T-helper 2 cell (primary cell): ENCODE results near the gene PIK3AP1.
A peak's percentile ranks its signal among the peaks of the same experiment; 100 is the strongest.

Experiments used
- DNase-seq, 5 experiments: peaks; one replicate each; pipeline versions ENCODE4 v3.0.0 to v3.0.0-alpha.2; 2012 to 2022

PIK3AP1 gene

GRCh38 chr10:96608262-96608661 is 112.1 kb downstream of the PIK3AP1 start:
- no peak for DNase-seq

- no peak for DNase-seq
Measured at GRCh38 chr10:96606946-96607345, 113.4 kb downstream of the PIK3AP1 start.

- DNase-seq = no peak
Measured at GRCh38 chr10:96606216-96606615, 114.1 kb downstream of the PIK3AP1 start.

- DNase-seq = no peak
Measured at GRCh38 chr10:96600337-96600736, 120.0 kb downstream of the PIK3AP1 start.

- no peak for DNase-seq
Measured at GRCh38 chr10:96598846-96599245, 121.5 kb downstream of the PIK3AP1 start.

- DNase-seq = no peak
Measured at GRCh38 chr10:96596422-96597407, 123.6 kb downstream of the PIK3AP1 start.

- no peak for DNase-seq
Measured at GRCh38 chr10:96595741-96596140, 124.6 kb downstream of the PIK3AP1 start.

GRCh38 chr10:96591946-96592345 is 128.4 kb downstream of the PIK3AP1 start:
- no peak for DNase-seq

GRCh38 chr10:96588616-96589419 is 131.5 kb downstream of the PIK3AP1 start:
- peak in 1 of 5 experiments; percentile 93 for DNase-seq

- DNase-seq = no peak
Measured at GRCh38 chr10:96588060-96588554, 132.2 kb downstream of the PIK3AP1 start.

GRCh38 chr10:96587264-96588059 is 132.9 kb downstream of the PIK3AP1 start:
- peak in 3 of 5 experiments; percentile 14 to 47 (median 45) for DNase-seq

- peak; percentile 88 to 96 (median 91) for DNase-seq
Measured at GRCh38 chr10:96586419-96587263, 133.7 kb downstream of the PIK3AP1 start, which contains the start of gene TM9SF3. TSS of gene TM9SF3 (minus strand) at chr10:96587012. CDS start at chr10:96586835, 177 bp downstream.

GRCh38 chr10:96585736-96586418 is 134.4 kb downstream of the PIK3AP1 start:
- DNase-seq = peak in 2 of 5 experiments; percentile 55 to 70

GRCh38 chr10:96584474-96584873 is 135.8 kb downstream of the PIK3AP1 start:
- no peak for DNase-seq

- DNase-seq = no peak
Measured at GRCh38 chr10:96584035-96584434, 136.3 kb downstream of the PIK3AP1 start.

GRCh38 chr10:96579133-96579532 is 141.2 kb downstream of the PIK3AP1 start:
- DNase-seq = no peak

- no peak for DNase-seq
Measured at GRCh38 chr10:96578633-96579032, 141.7 kb downstream of the PIK3AP1 start.

GRCh38 chr10:96578022-96578421 is 142.3 kb downstream of the PIK3AP1 start:
- DNase-seq = no peak

GRCh38 chr10:96577069-96577468 is 143.2 kb downstream of the PIK3AP1 start:
- no peak for DNase-seq

GRCh38 chr10:96576277-96576980 is 143.9 kb downstream of the PIK3AP1 start:
- no peak for DNase-seq
